Calu3 (cell line): Measurements from ENCODE around the gene PDZD7. TPM values are rescaled to one million over a fixed set of nuclear protein-coding genes. Genes with fewer than 3 reads are reported as not detected.

Source experiments
- BruUV-seq: library from RNA; stranded (reverse); fragments of 400-500 nt; replicated peaks from 2 replicates; lab custom pipeline; 2021; lab: Mats Ljungman, UMichigan
- CTCF ChIA-PET: fragments of 300-600 bp; sonication (Branson Sonifier 250); formaldehyde crosslinking; loops from one replicate; lab custom pipeline; 2022; ENCODE audit warnings: antibody characterized with exemption; lab: Charles Lee
- DNase-seq: peaks from one replicate; pipeline ENCODE4 v3.0.0; 2022
- H3K27ac Mint-ChIP-seq: one replicate; pipeline ENCODE4 v1.8.0; 2022; ENCODE audit warnings: mixed read lengths; ENCODE audit not compliant: unreplicated experiment
- H3K27me3 Mint-ChIP-seq: one replicate; pipeline ENCODE4 v1.8.0; 2022; ENCODE audit warnings: mixed read lengths; ENCODE audit not compliant: unreplicated experiment
- H3K36me3 Mint-ChIP-seq: one replicate; pipeline ENCODE4 v1.8.0; 2022; ENCODE audit warnings: mild to moderate bottlenecking, moderate library complexity, mixed read lengths; ENCODE audit not compliant: insufficient read depth, unreplicated experiment
- H3K4me1 Mint-ChIP-seq: one replicate; pipeline ENCODE4 v1.8.0; 2022; ENCODE audit warnings: mild to moderate bottlenecking, low read depth, mixed read lengths; ENCODE audit not compliant: unreplicated experiment
- H3K4me3 Mint-ChIP-seq: one replicate; pipeline ENCODE4 v1.8.0; 2022; ENCODE audit warnings: mild to moderate bottlenecking, low read depth, moderate library complexity, mixed read lengths; ENCODE audit not compliant: unreplicated experiment
- H3K9me3 Mint-ChIP-seq: one replicate; pipeline ENCODE4 v1.8.0; 2022; ENCODE audit warnings: low read depth, mixed read lengths; ENCODE audit not compliant: unreplicated experiment
- CTCF ChIP-seq: fragments of 200-600 bp; IDR thresholded peaks from one replicate; pipeline ENCODE4 v1.8.0; 2022; ENCODE audit warnings: antibody characterized with exemption; ENCODE audit not compliant: unreplicated experiment
- intact Hi-C: fragments of 100-400 bp; cut with micrococcal nuclease; formaldehyde crosslinking; loops from one replicate; pipeline ENCODE4 v1.10.0; 2022; ENCODE audit not compliant: unreplicated experiment
- total RNA-seq: library from RNA; stranded (reverse); gene quantifications from 2 replicates; pipeline ENCODE4 v1.2.3, GENCODE V29; 2022

PDZD7 gene
- total RNA-seq, 1 experiment from 2014 or later = 1.3 TPM

GRCh38 chr10:101021239-101021638 lies 9.7 kb downstream of the PDZD7 start:
- no TSS peak for BruUV-seq
- no peak for DNase-seq
- no peak overlapping the region for H3K4me3 Mint-ChIP-seq
- H3K36me3 Mint-ChIP-seq = no peaks in the 10 kb centered on the region
- H3K27me3 Mint-ChIP-seq = peaks cover 39% of the 10 kb centered on the region
- CTCF ChIA-PET = no interaction called here
- no peak for TF ChIP-seq CTCF
- no peaks in the 10 kb centered on the region for H3K4me1 Mint-ChIP-seq
- H3K27ac Mint-ChIP-seq = no peak overlapping the region
- intact Hi-C loops = no loop called here
- no peaks in the 10 kb centered on the region for H3K9me3 Mint-ChIP-seq

GRCh38 chr10:101020427-101021075 lies 10.4 kb downstream of the PDZD7 start:
- H3K36me3 Mint-ChIP-seq = no peaks in the 10 kb centered on the region
- no peak for TF ChIP-seq CTCF
- H3K9me3 Mint-ChIP-seq = no peaks in the 10 kb centered on the region
- intact Hi-C loops = no loop called here
- no peak for DNase-seq
- no peak overlapping the region for H3K4me3 Mint-ChIP-seq
- H3K27me3 Mint-ChIP-seq = peaks cover 46% of the 10 kb centered on the region
- no peaks in the 10 kb centered on the region for H3K4me1 Mint-ChIP-seq
- CTCF ChIA-PET = no interaction called here
- BruUV-seq = no TSS peak
- no peak overlapping the region for H3K27ac Mint-ChIP-seq

GRCh38 chr10:101019440-101019703 lies 11.6 kb downstream of the PDZD7 start:
- DNase-seq = no peak
- no peak overlapping the region for H3K4me3 Mint-ChIP-seq
- H3K27me3 Mint-ChIP-seq = peaks cover 57% of the 10 kb centered on the region
- H3K27ac Mint-ChIP-seq = no peak overlapping the region
- no TSS peak for BruUV-seq
- H3K4me1 Mint-ChIP-seq = no peaks in the 10 kb centered on the region
- H3K36me3 Mint-ChIP-seq = no peaks in the 10 kb centered on the region
- intact Hi-C loops = no loop called here
- CTCF ChIA-PET = interaction anchor here (0.5 to 1.6 kb wide), 9 partner anchors 9 to 123 kb away, joined by 3 to 8 read pairs (median 3); partner anchors contain the start of genes PDZD7 and SFXN3
- no peaks in the 10 kb centered on the region for H3K9me3 Mint-ChIP-seq
- no peak for TF ChIP-seq CTCF

- no TSS peak for BruUV-seq
- peak; percentile 88 for DNase-seq
- Mint-ChIP-seq H3K27ac (no peak overlapping the region), H3K9me3 (no peaks in the 10 kb centered on the region), H3K27me3 (peaks cover 58% of the 10 kb centered on the region), H3K36me3 (no peaks in the 10 kb centered on the region), H3K4me1 (no peaks in the 10 kb centered on the region), H3K4me3 (no peak overlapping the region)
- peak; percentile 59 for TF ChIP-seq CTCF
- intact Hi-C loops = no loop called here
- CTCF ChIA-PET = interaction anchor here (0.5 to 1.6 kb wide), 11 partner anchors 9 to 823 kb away, joined by 3 to 8 read pairs (median 3); partner anchors contain the start of genes PDZD7 and SFXN3
Measured at GRCh38 chr10:101018600-101019439, 12.1 kb downstream of the PDZD7 start.
